ENCODE data around the gene CDKN1C.

DNA sequence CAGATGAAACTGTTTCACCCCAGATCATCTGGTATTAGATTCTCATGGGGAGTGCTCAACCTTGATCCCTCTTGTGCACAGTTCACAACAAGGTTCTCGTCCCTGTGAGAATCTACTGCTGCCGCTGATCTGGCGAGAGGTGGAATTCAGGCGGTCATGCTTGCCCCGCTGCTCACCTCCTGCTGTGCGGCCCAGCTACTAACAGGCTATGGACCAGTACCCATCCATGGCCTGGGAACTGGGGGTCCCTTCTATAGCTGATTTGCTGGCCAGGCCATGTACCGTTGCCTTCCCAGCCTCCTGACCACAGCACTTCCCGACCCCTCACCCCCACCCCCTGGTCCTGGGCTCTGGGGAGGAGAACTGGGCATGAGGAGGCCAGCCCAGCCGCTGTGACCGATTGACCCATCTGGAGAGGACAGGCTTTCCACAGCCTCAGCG lies 41.1 kb upstream of the CDKN1C start:
- TF ChIP-seq, protein P1, sequence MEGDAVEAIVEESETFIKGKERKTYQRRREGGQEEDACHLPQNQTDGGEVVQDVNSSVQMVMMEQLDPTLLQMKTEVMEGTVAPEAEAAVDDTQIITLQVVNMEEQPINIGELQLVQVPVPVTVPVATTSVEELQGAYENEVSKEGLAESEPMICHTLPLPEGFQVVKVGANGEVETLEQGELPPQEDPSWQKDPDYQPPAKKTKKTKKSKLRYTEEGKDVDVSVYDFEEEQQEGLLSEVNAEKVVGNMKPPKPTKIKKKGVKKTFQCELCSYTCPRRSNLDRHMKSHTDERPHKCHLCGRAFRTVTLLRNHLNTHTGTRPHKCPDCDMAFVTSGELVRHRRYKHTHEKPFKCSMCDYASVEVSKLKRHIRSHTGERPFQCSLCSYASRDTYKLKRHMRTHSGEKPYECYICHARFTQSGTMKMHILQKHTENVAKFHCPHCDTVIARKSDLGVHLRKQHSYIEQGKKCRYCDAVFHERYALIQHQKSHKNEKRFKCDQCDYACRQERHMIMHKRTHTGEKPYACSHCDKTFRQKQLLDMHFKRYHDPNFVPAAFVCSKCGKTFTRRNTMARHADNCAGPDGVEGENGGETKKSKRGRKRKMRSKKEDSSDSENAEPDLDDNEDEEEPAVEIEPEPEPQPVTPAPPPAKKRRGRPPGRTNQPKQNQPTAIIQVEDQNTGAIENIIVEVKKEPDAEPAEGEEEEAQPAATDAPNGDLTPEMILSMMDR (IDR thresholded peaks at IDR 0.05) = no peak
- no peak for TF ChIP-seq POLR2A (IDR thresholded peaks at IDR 0.05)
